NB4 (cell line): ENCODE data around the gene EID3.

ENCODE experiments used
- DNase-seq: peaks from one replicate; pipeline ENCODE4 v3.0.0; 2010; ENCODE audit warnings: low read depth
- H3K4me3 ChIP-seq: one replicate; pipeline ENCODE4 v1.5.1; 2011; ENCODE audit warnings: mild to moderate bottlenecking, low read depth, low read length, moderate library complexity
- CTCF ChIP-seq: IDR thresholded peaks from one replicate; pipeline ENCODE4 v1.5.1; 2012; ENCODE audit warnings: low read depth, low read length
- MAX ChIP-seq: IDR thresholded peaks from 2 replicates; pipeline ENCODE4 v1.6.1; 2011; ENCODE audit warnings: low read depth, low read length
- MYC ChIP-seq: IDR thresholded peaks from 2 replicates; pipeline ENCODE4 v1.6.1; 2011; ENCODE audit warnings: low read depth, low read length
- POLR2A ChIP-seq: IDR thresholded peaks from 2 replicates; pipeline ENCODE4 v1.6.1; 2011; ENCODE audit warnings: mild to moderate bottlenecking; ENCODE audit not compliant: insufficient read length; ENCODE audit errors: extremely low read depth

EID3 gene

GRCh38 chr12:104352106-104352713 lies 48.7 kb downstream of the EID3 start:
- H3K4me3 ChIP-seq = no peak overlapping the region
- no peak for DNase-seq
- TF ChIP-seq CTCF (no peak), MYC (no peak), POLR2A (no peak), MAX (no peak)

GRCh38 chr12:104353012-104353981 lies 49.8 kb downstream of the EID3 start:
- DNase-seq = no peak
- TF ChIP-seq POLR2A (no peak), CTCF (no peak), MAX (no peak), MYC (no peak)
- H3K4me3 ChIP-seq = no peak overlapping the region

- no peak for TF ChIP-seq MAX
- TF ChIP-seq MYC = no peak
- TF ChIP-seq POLR2A = no peak
- TF ChIP-seq CTCF = no peak
- no peak for DNase-seq
- no peak overlapping the region for H3K4me3 ChIP-seq
Observed at GRCh38 chr12:104354167-104354867, 50.8 kb downstream of the EID3 start.
